B cell (primary cell): ENCODE data around the gene RPS3A.

ENCODE experiments used
- EZH2 ChIP-seq: IDR thresholded peaks from 2 replicates; pipeline ENCODE4 v1.6.1; 2012; ENCODE audit warnings: borderline replicate concordance, low read depth, mild to moderate bottlenecking, moderate library complexity, low read length; ENCODE audit not compliant: insufficient read depth, poor library complexity, severe bottlenecking
- TF ChIP-seq, protein P1 (sequence below): fragments of 200-600 bp; IDR thresholded peaks from one replicate; pipeline ENCODE4 v1.8.0; 2022; ENCODE audit warnings: antibody characterized with exemption, mild to moderate bottlenecking

DNA sequence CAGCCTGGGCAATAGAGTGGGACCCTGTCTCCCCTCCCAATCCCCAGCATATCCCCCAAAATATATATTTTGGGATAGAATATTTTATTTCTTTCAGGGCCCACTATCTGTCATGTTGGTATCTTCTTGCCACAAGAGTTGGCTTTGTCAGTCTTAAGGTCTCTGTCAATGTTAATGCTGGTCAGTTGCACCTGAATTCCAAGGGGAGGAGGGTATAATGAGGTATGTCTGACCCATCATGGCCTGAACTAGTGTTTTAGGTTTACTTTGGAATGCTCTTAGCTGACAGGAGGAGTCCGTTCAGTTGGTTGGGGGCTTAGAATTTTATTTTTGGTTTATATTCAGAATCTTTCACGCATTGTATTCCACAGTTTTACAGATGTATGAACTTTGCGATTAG lies 6.2 kb upstream of the RPS3A start:
- TF ChIP-seq, protein P1, sequence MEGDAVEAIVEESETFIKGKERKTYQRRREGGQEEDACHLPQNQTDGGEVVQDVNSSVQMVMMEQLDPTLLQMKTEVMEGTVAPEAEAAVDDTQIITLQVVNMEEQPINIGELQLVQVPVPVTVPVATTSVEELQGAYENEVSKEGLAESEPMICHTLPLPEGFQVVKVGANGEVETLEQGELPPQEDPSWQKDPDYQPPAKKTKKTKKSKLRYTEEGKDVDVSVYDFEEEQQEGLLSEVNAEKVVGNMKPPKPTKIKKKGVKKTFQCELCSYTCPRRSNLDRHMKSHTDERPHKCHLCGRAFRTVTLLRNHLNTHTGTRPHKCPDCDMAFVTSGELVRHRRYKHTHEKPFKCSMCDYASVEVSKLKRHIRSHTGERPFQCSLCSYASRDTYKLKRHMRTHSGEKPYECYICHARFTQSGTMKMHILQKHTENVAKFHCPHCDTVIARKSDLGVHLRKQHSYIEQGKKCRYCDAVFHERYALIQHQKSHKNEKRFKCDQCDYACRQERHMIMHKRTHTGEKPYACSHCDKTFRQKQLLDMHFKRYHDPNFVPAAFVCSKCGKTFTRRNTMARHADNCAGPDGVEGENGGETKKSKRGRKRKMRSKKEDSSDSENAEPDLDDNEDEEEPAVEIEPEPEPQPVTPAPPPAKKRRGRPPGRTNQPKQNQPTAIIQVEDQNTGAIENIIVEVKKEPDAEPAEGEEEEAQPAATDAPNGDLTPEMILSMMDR: no peak
- TF ChIP-seq EZH2: no peak
